K562 (cell line): ENCODE measurements around the gene KPNA4. TPM values are rescaled to one million over a fixed set of nuclear protein-coding genes. Genes with fewer than 3 reads are reported as not detected.

ENCODE experiments used
- ATAC-seq: fragments of 200-7000 bp; cut with Tn5 transposase; 3 replicates; pipeline ENCODE4 v1.9.1; 2020; ENCODE audit warnings: moderate library complexity
- BruUV-seq: library from RNA; stranded (reverse); fragments of 400-500 nt; replicated peaks from 2 replicates; lab custom pipeline; 2021; lab: Mats Ljungman, UMichigan
- CTCF ChIA-PET: fragments of 300-600 bp; formaldehyde crosslinking; extraction: SDS; loops from one replicate; lab custom pipeline; 2021; ENCODE audit warnings: low intra/inter-chr PET ratio; lab: Yijun Ruan, JAX
- POLR2A ChIA-PET: fragments of 300-600, 350-650 bp; sonication (Branson Sonifier 250); formaldehyde crosslinking; extraction: SDS; loops from one replicate; lab custom pipeline; 2021; ENCODE audit warnings: antibody characterized with exemption, inconsistent platforms; lab: Yijun Ruan, JAX
- DNase-seq, 4 experiments: peaks; one replicate each; pipeline versions ENCODE4 v3.0.0 to v3.0.0-alpha.2; 2011 to 2018; ENCODE audit warnings: low spot score in 3 of 4, mixed read lengths in 3 of 4; ENCODE audit errors: extremely low read depth in 1 of 4
- FAIRE-seq: peaks from 2 replicates; lab custom pipeline; 2011; peaks lifted over from hg19 to GRCh38; lab: Jason Lieb, UNC
- H2AFZ ChIP-seq: 2 replicates; pipeline ENCODE4 v1.6.0; 2011; ENCODE audit warnings: low read depth, low read length, control low read depth, inconsistent platforms
- H3K27ac ChIP-seq: fragments of 200-600 bp; 3 replicates; pipeline ENCODE4 v1.8.0; 2011; ENCODE audit warnings: low read depth, mild to moderate bottlenecking, control low read depth, inconsistent platforms, low read length, moderate library complexity, mixed read lengths; ENCODE audit errors: extremely low read depth
- H3K27me3 ChIP-seq, 2 experiments: fragments of 300-600 bp in 1 of 2; 2 replicates in 1 of 2; 3 replicates in 1 of 2; pipeline versions ENCODE4 v1.6.0 to v1.8.0; 2011; ENCODE audit warnings: inconsistent platforms in 2 of 2, low read length in 2 of 2, mild to moderate bottlenecking in 1 of 2, mixed read lengths in 1 of 2, moderate library complexity in 1 of 2; ENCODE audit not compliant: control insufficient read depth in 2 of 2, insufficient read depth in 2 of 2
- H3K36me3 ChIP-seq: fragments of 300-600 bp; 3 replicates; pipeline ENCODE4 v1.8.0; 2011; ENCODE audit warnings: mild to moderate bottlenecking, low read length, inconsistent platforms; ENCODE audit not compliant: control insufficient read depth, insufficient read depth
- H3K4me1 ChIP-seq, 2 experiments: fragments of 200-600 bp in 1 of 2; replicated peaks in 1 of 2; 2 replicates in 1 of 2; 3 replicates in 1 of 2; pipeline versions ENCODE4 v1.5.1 to v1.8.0; 2011; ENCODE audit warnings: inconsistent platforms in 2 of 2, low read length in 2 of 2, mild to moderate bottlenecking in 1 of 2, mixed read lengths in 1 of 2, moderate library complexity in 1 of 2; ENCODE audit not compliant: control insufficient read depth in 2 of 2, insufficient read depth in 2 of 2
- H3K4me2 ChIP-seq: 2 replicates; pipeline ENCODE4 v1.6.1; 2011; ENCODE audit warnings: low read length, control low read depth, inconsistent platforms, mixed read lengths; ENCODE audit not compliant: insufficient read depth
- H3K4me3 ChIP-seq: fragments of 200-600 bp; sonication (generic), shearing (Covaris generic); 2 replicates; pipeline ENCODE4 v1.5.1; 2016; ENCODE audit warnings: control low read depth, inconsistent platforms
- H3K79me2 ChIP-seq: fragments of 200-600 bp; 3 replicates; pipeline ENCODE4 v1.8.0; 2011; ENCODE audit warnings: low read length, inconsistent platforms; ENCODE audit not compliant: control insufficient read depth, insufficient read depth
- H3K9ac ChIP-seq, 2 experiments: 2 replicates each; pipeline versions ENCODE4 v1.6.0 to v1.6.1; 2011; ENCODE audit warnings: low read depth in 2 of 2, low read length in 2 of 2, control low read depth in 1 of 2, inconsistent platforms in 1 of 2, mild to moderate bottlenecking in 1 of 2, mixed read lengths in 1 of 2; ENCODE audit not compliant: insufficient read depth in 1 of 2
- H3K9me1 ChIP-seq: one replicate; pipeline ENCODE4 v1.6.0; 2011; ENCODE audit warnings: inconsistent platforms, mild to moderate bottlenecking, low read length, moderate library complexity; ENCODE audit not compliant: control insufficient read depth, insufficient read depth
- H3K9me3 ChIP-seq: replicated peaks from 2 replicates; pipeline ENCODE4 v1.5.1; 2011; ENCODE audit warnings: low read depth, low read length, inconsistent platforms; ENCODE audit not compliant: control insufficient read depth, insufficient read depth
- H4K20me1 ChIP-seq: replicated peaks from 2 replicates; pipeline ENCODE4 v1.6.1; 2011; ENCODE audit warnings: low read length, inconsistent platforms, mixed read lengths; ENCODE audit not compliant: control insufficient read depth, insufficient read depth
- ASH1L ChIP-seq: fragments of 450-650 bp; IDR thresholded peaks from 2 replicates; pipeline ENCODE4 v1.6.1; 2018; ENCODE audit warnings: borderline replicate concordance, mild to moderate bottlenecking, low read depth; ENCODE audit not compliant: partially characterized antibody
- CREM ChIP-seq: IDR thresholded peaks from 2 replicates; pipeline ENCODE4 v1.6.1; 2014; ENCODE audit warnings: antibody characterized with exemption, low read depth
- DPF2 ChIP-seq: fragments of 450-650 bp; IDR thresholded peaks from 2 replicates; pipeline ENCODE4 v1.6.1; 2016
- FOXM1 ChIP-seq, 2 experiments: fragments of 450-650 bp in 1 of 2; sonication (generic) in 1 of 2; formaldehyde crosslinking in 1 of 2; IDR thresholded peaks; 2 replicates each; pipeline versions ENCODE4 v1.6.1 to v1.9.0; 2017 to 2022; ENCODE audit warnings: low read depth in 2 of 2, mild to moderate bottlenecking in 2 of 2, missing genetic modification reagents in 1 of 2, moderate library complexity in 1 of 2
- FUS ChIP-seq: fragments of 200-400 bp; formaldehyde crosslinking; optimal IDR thresholded peaks from 2 replicates; pipeline ENCODE3; 2017; ENCODE audit warnings: low read depth, low read length
- HDAC8 ChIP-seq: fragments of 450-650 bp; IDR thresholded peaks from 2 replicates; pipeline ENCODE4 v1.6.1; 2016; ENCODE audit warnings: mild to moderate bottlenecking, missing genetic modification characterization, moderate library complexity, missing compliant biosample characterization
- KDM5B ChIP-seq: fragments of 200-600 bp; sonication (generic); IDR thresholded peaks from 2 replicates; pipeline ENCODE4 v1.6.1; 2012; ENCODE audit warnings: low read depth, mild to moderate bottlenecking, moderate library complexity, low read length, control low read depth, inconsistent platforms; ENCODE audit not compliant: insufficient replicate concordance
- MAZ ChIP-seq, 2 experiments: fragments of 450-650 bp in 1 of 2; sonication (generic) in 1 of 2; formaldehyde crosslinking; IDR thresholded peaks in 1 of 2; conservative IDR thresholded peaks in 1 of 2; 2 replicates each; pipeline versions ENCODE4 v1.4.0 to v1.5.0; 2020; ENCODE audit warnings: mild to moderate bottlenecking in 1 of 2, missing genetic modification reagents in 1 of 2
- MEF2D ChIP-seq: conservative IDR thresholded peaks from 2 replicates; pipeline ENCODE4 v1.6.1; 2016; ENCODE audit warnings: low read depth, missing genetic modification characterization, missing compliant biosample characterization
- MEIS2 ChIP-seq: fragments of 450-650 bp; IDR thresholded peaks from 2 replicates; pipeline ENCODE4 v1.6.1; 2014; ENCODE audit warnings: mild to moderate bottlenecking; ENCODE audit not compliant: partially characterized antibody
- TGIF2 ChIP-seq: sonication (generic); formaldehyde crosslinking; IDR thresholded peaks from 2 replicates; pipeline ENCODE4 v1.8.1; 2022; ENCODE audit warnings: mild to moderate bottlenecking, missing genetic modification reagents, moderate library complexity
- ZBTB1 ChIP-seq: sonication (generic); formaldehyde crosslinking; IDR thresholded peaks from 2 replicates; pipeline ENCODE4 v1.8.1; 2023; ENCODE audit warnings: missing genetic modification reagents, low read depth, mild to moderate bottlenecking, borderline replicate concordance
- ZC3H8 ChIP-seq: fragments of 450-650 bp; IDR thresholded peaks from 2 replicates; pipeline ENCODE4 v1.6.1; 2017
- ZNF184 ChIP-seq: sonication (generic); formaldehyde crosslinking; IDR thresholded peaks from 2 replicates; pipeline ENCODE4 v1.5.0; 2020; ENCODE audit warnings: missing genetic modification reagents
- ZSCAN29 ChIP-seq: fragments of 450-650 bp; IDR thresholded peaks from 2 replicates; pipeline ENCODE4 v1.6.1; 2017
- WGBS: fragments of 100-300 bp; shearing (Covaris generic); methylation state at CpG from one replicate; pipeline ENCODE4 v1.1.6; 2016; ENCODE audit warnings: low coverage, mixed read lengths; ENCODE audit not compliant: insufficient coverage; ENCODE audit errors: missing lambda C conversion rate; 5-methylcytosine and 5-hydroxymethylcytosine counted together
- in situ Hi-C: fragments of 300-500 bp; cut with MboI; formaldehyde crosslinking; loops from 4 replicates; pipeline ENCODE4 v1.15.0; 2018; ENCODE audit warnings: inconsistent platforms, mixed read lengths
- intact Hi-C: fragments of 100-400 bp; cut with micrococcal nuclease; formaldehyde crosslinking; loops from 2 replicates; pipeline ENCODE4 v1.14.2; 2022
- polyA plus RNA-seq, 8 experiments: library from polyadenylated mRNA; depleted of rRNA in 4 of 8; stranded (reverse) in 5 of 8; unstranded in 3 of 8; fragments of >200 nt; fragmentation: Nextera tagmentation in 2 of 8; fragmentation: Illumina TruSeq in 1 of 8; extraction: Ambion mirVana in 2 of 8; extraction: Trizol in 1 of 8; gene quantifications; 2 replicates each; pipeline versions ENCODE4 v1.2.1 to v1.2.3, GENCODE V29; 2011 to 2014; ENCODE audit warnings: inconsistent platforms in 1 of 8, missing spikeins in 1 of 8
- total RNA-seq, 7 experiments: library from RNA; depleted of rRNA in 6 of 7; stranded (reverse); fragments of >200 nt in 6 of 7; fragmentation: Illumina TruSeq in 2 of 7; extraction: Trizol in 2 of 7; gene quantifications; 2 replicates each; pipeline versions ENCODE4 v1.2.1 to v1.2.3, GENCODE V29; 2011 to 2021; ENCODE audit warnings: low replicate concordance in 1 of 7
- TF ChIP-seq, protein P1 (sequence below): fragments of 450-650 bp; IDR thresholded peaks from 2 replicates; pipeline ENCODE4 v1.7.0; 2016; ENCODE audit warnings: borderline replicate concordance
- TF ChIP-seq, protein P2 (sequence below), 2 experiments: fragments of 450-650 bp in 1 of 2; sonication (generic) in 1 of 2; formaldehyde crosslinking in 1 of 2; IDR thresholded peaks in 1 of 2; conservative IDR thresholded peaks in 1 of 2; 2 replicates each; pipeline versions ENCODE4 v1.6.1 to v1.8.1; 2016 to 2023; ENCODE audit warnings: mild to moderate bottlenecking in 2 of 2, moderate library complexity in 2 of 2, inconsistent platforms in 1 of 2, missing genetic modification reagents in 1 of 2
- TF ChIP-seq, protein P3 (sequence below): fragments of 450-650 bp; conservative IDR thresholded peaks from 2 replicates; pipeline ENCODE4 v1.6.1; 2016; ENCODE audit warnings: missing genetic modification characterization, low read depth, mild to moderate bottlenecking, missing compliant biosample characterization, moderate library complexity

KPNA4 gene
- total and polyA plus RNA-seq, 9 of the 15 experiments (the other 6 are each of a cell fraction or from before 2014, with no cell fraction given) = 13.9 to 66.6 (median 34.5) TPM

DNA sequence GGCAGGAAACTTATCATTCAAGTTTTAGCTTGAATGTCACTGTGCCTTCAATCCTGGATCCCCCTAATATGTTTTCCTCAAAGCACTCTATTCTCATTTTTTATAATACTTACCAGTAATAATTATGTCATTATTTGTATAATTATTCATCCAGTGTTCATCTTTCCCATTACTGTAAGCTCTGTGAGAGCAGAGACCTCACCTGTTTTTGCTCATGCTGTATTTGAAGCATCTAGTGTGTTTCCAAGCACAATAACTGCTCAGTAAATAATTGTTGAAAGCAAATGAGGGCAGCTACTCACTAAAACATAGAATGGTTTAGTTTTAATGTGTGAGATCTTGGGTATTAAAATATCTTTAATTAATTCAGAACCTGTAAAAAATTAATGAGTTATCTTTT lies 36.9 kb upstream of the KPNA4 start (continued):
- TF ChIP-seq, protein P1, sequence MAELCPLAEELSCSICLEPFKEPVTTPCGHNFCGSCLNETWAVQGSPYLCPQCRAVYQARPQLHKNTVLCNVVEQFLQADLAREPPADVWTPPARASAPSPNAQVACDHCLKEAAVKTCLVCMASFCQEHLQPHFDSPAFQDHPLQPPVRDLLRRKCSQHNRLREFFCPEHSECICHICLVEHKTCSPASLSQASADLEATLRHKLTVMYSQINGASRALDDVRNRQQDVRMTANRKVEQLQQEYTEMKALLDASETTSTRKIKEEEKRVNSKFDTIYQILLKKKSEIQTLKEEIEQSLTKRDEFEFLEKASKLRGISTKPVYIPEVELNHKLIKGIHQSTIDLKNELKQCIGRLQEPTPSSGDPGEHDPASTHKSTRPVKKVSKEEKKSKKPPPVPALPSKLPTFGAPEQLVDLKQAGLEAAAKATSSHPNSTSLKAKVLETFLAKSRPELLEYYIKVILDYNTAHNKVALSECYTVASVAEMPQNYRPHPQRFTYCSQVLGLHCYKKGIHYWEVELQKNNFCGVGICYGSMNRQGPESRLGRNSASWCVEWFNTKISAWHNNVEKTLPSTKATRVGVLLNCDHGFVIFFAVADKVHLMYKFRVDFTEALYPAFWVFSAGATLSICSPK = no peak
- TF ChIP-seq ZBTB1 (CRISPR knock-in tag) = no peak

DNA sequence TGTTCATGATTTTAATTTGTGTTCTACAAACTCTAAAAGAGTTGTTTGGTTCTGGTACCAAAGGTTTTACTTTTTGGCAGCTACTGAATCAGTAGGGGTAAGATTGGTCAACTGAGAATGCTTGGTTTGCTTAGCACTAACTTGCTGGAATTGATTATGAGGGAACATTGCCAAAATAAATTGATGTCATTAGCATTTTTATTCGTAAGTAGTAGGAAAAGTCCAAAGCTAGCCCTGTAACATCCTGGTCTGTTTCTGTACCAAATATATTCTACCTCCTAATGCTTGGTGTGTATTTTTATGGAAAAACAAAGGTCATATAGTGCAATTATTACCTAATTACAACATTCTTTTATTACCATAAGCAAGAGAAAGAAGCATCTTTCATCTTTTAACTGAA lies 35.9 kb upstream of the KPNA4 start:
- Histone ChIP-seq H3K27ac (no peak overlapping the region), H3K36me3 (no peaks in the 10 kb centered on the region), H3K4me3 (no peak overlapping the region), H3K9me3 (no peaks in the 10 kb centered on the region), H3K9ac (no peak overlapping the region), H3K4me2 (no peak overlapping the region), H2AFZ (no peak overlapping the region), H3K27me3 (no peaks in the 10 kb centered on the region), H3K79me2 (no peaks in the 10 kb centered on the region), H4K20me1 (no peaks in the 10 kb centered on the region), H3K4me1 (no peaks in the 10 kb centered on the region), H3K9me1 (no peaks in the 10 kb centered on the region)
- BruUV-seq = no TSS peak
- ATAC-seq (no peak), DNase-seq (no peak), FAIRE-seq (no peak)
- ChIA-PET CTCF (no interaction called here), POLR2A (no interaction called here)
- intact Hi-C loops (no loop called here), in situ Hi-C loops (no loop called here)
- WGBS = 0% methylated on average over 1 of the region's 1 CpG
- TF ChIP-seq, protein P2, sequence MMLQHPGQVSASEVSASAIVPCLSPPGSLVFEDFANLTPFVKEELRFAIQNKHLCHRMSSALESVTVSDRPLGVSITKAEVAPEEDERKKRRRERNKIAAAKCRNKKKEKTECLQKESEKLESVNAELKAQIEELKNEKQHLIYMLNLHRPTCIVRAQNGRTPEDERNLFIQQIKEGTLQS (IDR thresholded peaks at IDR 0.05) = no peak
- TF ChIP-seq, protein P2 (CRISPR knock-in tag; conservative IDR thresholded peaks at IDR 0.05) = no peak
- TF ChIP-seq MEIS2 = no peak
- TF ChIP-seq ZC3H8 = no peak
- TF ChIP-seq MAZ (CRISPR knock-in tag; conservative IDR thresholded peaks at IDR 0.05 in 1 of 2, IDR thresholded peaks at IDR 0.05 in 1 of 2) = no peak
- TF ChIP-seq KDM5B = no peak
- no peak for TF ChIP-seq DPF2
- TF ChIP-seq MEF2D (tag) = no peak
- TF ChIP-seq TGIF2 (CRISPR knock-in tag) = no peak
- no peak for TF ChIP-seq CREM
- no peak for TF ChIP-seq HDAC8 (tag)
- TF ChIP-seq, protein P3, sequence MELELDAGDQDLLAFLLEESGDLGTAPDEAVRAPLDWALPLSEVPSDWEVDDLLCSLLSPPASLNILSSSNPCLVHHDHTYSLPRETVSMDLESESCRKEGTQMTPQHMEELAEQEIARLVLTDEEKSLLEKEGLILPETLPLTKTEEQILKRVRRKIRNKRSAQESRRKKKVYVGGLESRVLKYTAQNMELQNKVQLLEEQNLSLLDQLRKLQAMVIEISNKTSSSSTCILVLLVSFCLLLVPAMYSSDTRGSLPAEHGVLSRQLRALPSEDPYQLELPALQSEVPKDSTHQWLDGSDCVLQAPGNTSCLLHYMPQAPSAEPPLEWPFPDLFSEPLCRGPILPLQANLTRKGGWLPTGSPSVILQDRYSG = no peak
- no peak for TF ChIP-seq FOXM1 (IDR thresholded peaks at IDR 0.05; ENCODE audit: low read depth)
- TF ChIP-seq FOXM1 (CRISPR knock-in tag; IDR thresholded peaks at IDR 0.05; ENCODE audit: low read depth) = no peak
- TF ChIP-seq ZSCAN29 = no peak
- no peak for TF ChIP-seq FUS
- no peak for TF ChIP-seq ZNF184 (CRISPR knock-in tag)
- no peak for TF ChIP-seq ASH1L
